OCI-M2 (cell line): ENCODE measurements around the gene OR52I1.

Experiments
- DNase-seq: peaks from one replicate; lab custom pipeline; 2025; ENCODE audit not compliant: unreplicated experiment; lab: John Stamatoyannopoulos, UW

Gene OR52I1

GRCh38 chr11:4611986-4612385, 18.1 kb downstream of the OR52I1 start:
- no peak for DNase-seq

DNA sequence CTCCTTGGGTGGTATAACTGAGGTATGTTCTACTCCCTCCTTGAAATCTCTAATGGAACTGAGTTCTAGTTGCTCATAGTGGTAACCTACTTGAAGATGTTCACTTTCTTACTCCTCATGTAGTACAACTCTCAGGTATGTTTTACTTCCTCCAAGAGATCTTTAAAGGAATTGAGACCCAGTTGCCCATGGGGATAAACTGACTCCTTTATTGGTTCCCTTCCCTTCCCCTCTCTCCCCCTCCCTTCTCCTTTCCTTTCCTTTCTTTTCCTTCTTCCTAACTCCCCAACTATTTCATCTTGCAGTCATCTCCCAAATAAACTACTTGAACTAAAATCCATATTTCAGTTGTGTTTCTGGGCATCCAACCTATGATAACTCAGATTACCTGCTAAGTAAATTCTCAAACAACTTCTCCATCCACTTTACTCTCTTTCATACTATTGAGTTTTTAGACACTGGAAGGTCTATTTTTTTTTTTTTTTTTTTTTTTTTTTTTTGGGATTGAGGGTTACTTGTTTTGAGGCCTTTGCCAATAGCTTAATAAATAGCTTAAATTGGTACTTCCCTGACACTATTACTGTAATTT, 22.1 kb downstream of the OR52I1 start:
- DNase-seq: no peak

GRCh38 chr11:4619514-4619913, 25.7 kb downstream of the OR52I1 start:
- no peak for DNase-seq

- DNase-seq: peak; percentile 45
These were observed 32.6 kb downstream of the OR52I1 start for GRCh38 chr11:4626207-4627099.

GRCh38 chr11:4636136-4636535, 42.3 kb downstream of the OR52I1 start:
- no peak for DNase-seq

GRCh38 chr11:4636962-4637661, 43.3 kb downstream of the OR52I1 start, which contains the start of gene OR51D1:
TSS of gene OR51D1 (plus strand) at chr11:4637477. CDS start at chr11:4639791, 2,314 bp downstream.
- peak; percentile 52 for DNase-seq

DNA sequence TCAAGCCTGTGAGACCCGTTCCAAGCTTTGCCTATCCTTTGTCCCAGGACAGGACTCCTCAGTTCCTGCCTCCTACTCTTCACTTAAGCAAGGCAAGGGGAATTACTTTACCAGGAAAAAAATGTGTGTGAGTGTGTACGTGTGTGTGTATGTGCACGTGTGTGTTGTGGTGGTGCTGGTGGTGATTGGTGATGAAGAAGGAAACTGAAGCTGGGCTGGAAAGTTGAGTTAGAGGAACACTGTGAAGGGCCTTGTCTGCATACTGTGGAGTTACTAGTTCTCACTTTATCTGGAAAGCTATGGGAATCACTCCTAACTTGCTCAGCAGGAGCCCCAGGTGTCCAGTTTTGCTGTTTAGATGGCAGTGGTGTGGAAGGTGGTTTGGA, 43.8 kb downstream of the OR52I1 start:
- no peak for DNase-seq

- no peak for DNase-seq
These were observed 46.1 kb downstream of the OR52I1 start for GRCh38 chr11:4639931-4640330.

DNA sequence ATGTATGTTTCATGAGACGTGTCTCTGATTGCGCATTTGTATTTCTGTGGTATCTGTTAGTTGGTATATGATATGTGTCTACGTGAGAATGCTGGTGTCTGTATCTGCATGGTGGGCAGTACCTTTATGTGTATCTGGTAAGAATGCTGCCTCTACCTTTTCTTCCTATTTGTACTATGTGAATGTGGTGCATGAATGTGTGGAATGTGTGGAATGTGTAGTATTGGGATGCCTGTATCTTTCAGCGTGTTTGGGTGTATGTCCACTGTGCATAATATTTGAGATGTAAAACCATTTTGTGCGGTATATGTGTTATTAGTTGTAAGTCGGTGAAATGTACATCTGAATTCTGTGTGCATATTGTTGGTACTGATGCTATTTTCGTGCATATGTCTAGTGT, 47.7 kb downstream of the OR52I1 start:
- no peak for DNase-seq

DNA sequence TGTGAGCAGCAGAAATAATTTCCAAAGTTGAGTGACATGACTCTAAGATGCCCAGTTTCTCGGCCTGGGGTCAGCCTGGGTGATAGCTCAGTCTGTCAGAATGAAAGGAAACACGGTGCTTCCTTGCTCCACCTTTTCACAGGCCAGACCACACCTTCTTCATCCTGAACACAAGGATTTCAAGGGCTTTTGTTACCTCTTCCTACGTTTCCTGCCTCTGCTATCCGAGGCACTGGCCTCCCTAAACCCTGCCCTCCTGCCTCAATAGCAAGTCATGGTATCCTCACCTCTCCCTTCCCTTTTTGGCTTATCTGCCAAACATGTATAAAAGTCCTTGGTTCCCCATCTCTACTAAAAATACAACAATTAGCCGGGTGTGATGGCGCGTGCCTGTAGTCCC, 48.2 kb downstream of the OR52I1 start:
- DNase-seq: no peak

GRCh38 chr11:4643076-4643475, 49.2 kb downstream of the OR52I1 start:
- no peak for DNase-seq

- no peak for DNase-seq
These were observed 49.8 kb downstream of the OR52I1 start, which contains the start of gene OR51E1 for GRCh38 chr11:4643682-4644081. TSS of gene OR51E1 (plus strand) at chr11:4643982. CDS start at chr11:4652527, 8,545 bp downstream.

GRCh38 chr11:4644233-4644632, 50.4 kb downstream of the OR52I1 start:
- DNase-seq: no peak
